LNCaP clone FGC (cell line): Measurements from ENCODE around the gene CXADR.

Experiments
- DNase-seq: peaks from one replicate; pipeline ENCODE4 v3.0.0-alpha.2; 2011; ENCODE audit warnings: low read depth
- H3K4me3 ChIP-seq: 2 replicates; pipeline ENCODE4 v1.5.1; 2011; ENCODE audit warnings: mild to moderate bottlenecking, low read depth, low read length, control low read depth
- CTCF ChIP-seq: IDR thresholded peaks from 2 replicates; pipeline ENCODE4 v1.5.1; 2012; ENCODE audit warnings: mild to moderate bottlenecking; ENCODE audit not compliant: control insufficient read depth, insufficient read depth; ENCODE audit errors: extremely low read depth

The CXADR gene

GRCh38 chr21:17575076-17575475 lies 62.2 kb downstream of the CXADR start:
- no peak overlapping the region for H3K4me3 ChIP-seq
- no peak for DNase-seq
- TF ChIP-seq CTCF: no peak

- DNase-seq: peak; percentile 84
- TF ChIP-seq CTCF: no peak
- H3K4me3 ChIP-seq: no peak overlapping the region
These were observed 63.4 kb downstream of the CXADR start for GRCh38 chr21:17576080-17576835.

- H3K4me3 ChIP-seq: no peak overlapping the region
- TF ChIP-seq CTCF: no peak
- DNase-seq: peak; percentile 83
These were observed 64.9 kb downstream of the CXADR start for GRCh38 chr21:17577701-17578100.

- TF ChIP-seq CTCF: no peak
- DNase-seq: no peak
- H3K4me3 ChIP-seq: no peak overlapping the region
These were observed 65.3 kb downstream of the CXADR start for GRCh38 chr21:17578162-17578561.

- DNase-seq: no peak
- no peak overlapping the region for H3K4me3 ChIP-seq
- no peak for TF ChIP-seq CTCF
These were observed 66.0 kb downstream of the CXADR start for GRCh38 chr21:17578876-17579275.

GRCh38 chr21:17580319-17580718 lies 67.5 kb downstream of the CXADR start:
- no peak overlapping the region for H3K4me3 ChIP-seq
- no peak for DNase-seq
- TF ChIP-seq CTCF: no peak

- no peak for TF ChIP-seq CTCF
- H3K4me3 ChIP-seq: no peak overlapping the region
- no peak for DNase-seq
These were observed 71.1 kb downstream of the CXADR start for GRCh38 chr21:17583898-17584297.
